Neural cell (in vitro differentiated cells): ENCODE results near the gene FAM210B. TPM values are rescaled to one million over a fixed set of nuclear protein-coding genes. Genes with fewer than 3 reads are reported as not detected.

ENCODE experiments used
- H2AFZ ChIP-seq: fragments of 200-600, 300-800 bp; sonication (generic), shearing (Covaris generic); 2 replicates; pipeline ENCODE4 v1.6.0; 2014; ENCODE audit warnings: low read depth, mild to moderate bottlenecking, antibody characterized with exemption, low read length, moderate library complexity
- H3F3A ChIP-seq: fragments of 200-600 bp; shearing (Covaris generic); 2 replicates; pipeline ENCODE4 v1.6.1; 2016; ENCODE audit warnings: mild to moderate bottlenecking, moderate library complexity, mixed read lengths, antibody characterized with exemption, low read length; ENCODE audit not compliant: insufficient read depth, poor library complexity, severe bottlenecking
- H3K27ac ChIP-seq: fragments of 200-600, 300-800 bp; sonication (generic), shearing (Covaris generic); 2 replicates; pipeline ENCODE4 v1.5.1; 2014; ENCODE audit warnings: mild to moderate bottlenecking, low read length, moderate library complexity
- H3K27me3 ChIP-seq: fragments of 300-800, 200-600 bp; sonication (generic), shearing (Covaris generic); 2 replicates; pipeline ENCODE4 v1.6.0; 2014; ENCODE audit warnings: mild to moderate bottlenecking, low read depth, low read length, moderate library complexity; ENCODE audit not compliant: insufficient read depth
- H3K36me3 ChIP-seq: fragments of 300-800, 200-600 bp; sonication (generic), shearing (Covaris generic); 2 replicates; pipeline ENCODE4 v1.5.1; 2014; ENCODE audit warnings: mild to moderate bottlenecking, antibody characterized with exemption, low read length, moderate library complexity; ENCODE audit not compliant: insufficient read depth
- H3K4me2 ChIP-seq: fragments of 300-800, 200-600 bp; sonication (generic), shearing (Covaris generic); 2 replicates; pipeline ENCODE4 v1.6.0; 2014; ENCODE audit warnings: mild to moderate bottlenecking, low read length
- H3K4me3 ChIP-seq: fragments of 300-800, 200-600 bp; sonication (generic), shearing (Covaris generic); 2 replicates; pipeline ENCODE4 v1.5.1; 2014; ENCODE audit warnings: mild to moderate bottlenecking, low read length, moderate library complexity
- H3K79me2 ChIP-seq: fragments of 200-600 bp; shearing (Covaris generic); replicated peaks from 2 replicates; pipeline ENCODE4 v1.6.0; 2014; ENCODE audit warnings: mild to moderate bottlenecking, low read length, moderate library complexity; ENCODE audit not compliant: insufficient read depth
- H3K9ac ChIP-seq: fragments of 300-800, 200-600 bp; sonication (generic), shearing (Covaris generic); 2 replicates; pipeline ENCODE4 v1.6.1; 2016; ENCODE audit warnings: mild to moderate bottlenecking, low read length, mixed read lengths
- H3K9me2 ChIP-seq: fragments of 200-600 bp; shearing (Covaris generic); 2 replicates; pipeline ENCODE4 v1.6.1; 2016; ENCODE audit warnings: mild to moderate bottlenecking, low read length, mixed read lengths; ENCODE audit not compliant: insufficient read depth
- H3K9me3 ChIP-seq: fragments of 200-600, 300-800 bp; sonication (generic), shearing (Covaris generic); 2 replicates; pipeline ENCODE4 v1.6.1; 2016; ENCODE audit warnings: mild to moderate bottlenecking, mixed run types, low read length, moderate library complexity, mixed read lengths
- H4K20me1 ChIP-seq: fragments of 200-600 bp; shearing (Covaris generic); 2 replicates; pipeline ENCODE4 v1.6.1; 2016; ENCODE audit warnings: mild to moderate bottlenecking, mixed run types; ENCODE audit not compliant: insufficient read depth
- EP300 ChIP-seq: fragments of 450-650 bp; conservative IDR thresholded peaks from 2 replicates; pipeline ENCODE4 v1.6.1; 2014; ENCODE audit warnings: antibody characterized with exemption, mild to moderate bottlenecking, moderate library complexity; ENCODE audit not compliant: poor library complexity, severe bottlenecking
- EZH2 ChIP-seq: fragments of 200-600, 300-800 bp; shearing (Covaris generic), sonication (generic); IDR thresholded peaks from 2 replicates; pipeline ENCODE4 v1.6.1; 2014; ENCODE audit warnings: antibody characterized with exemption, low read length, borderline replicate concordance, mild to moderate bottlenecking; ENCODE audit not compliant: insufficient read depth, poor library complexity, severe bottlenecking
- MXI1 ChIP-seq: fragments of 450-650 bp; conservative IDR thresholded peaks from 2 replicates; pipeline ENCODE4 v1.6.1; 2014; ENCODE audit warnings: antibody characterized with exemption, mild to moderate bottlenecking; ENCODE audit not compliant: poor library complexity, severe bottlenecking
- POLR2AphosphoS5 ChIP-seq: IDR thresholded peaks from 2 replicates; pipeline ENCODE4 v1.6.1; 2012
- RAD21 ChIP-seq: fragments of 450-650 bp; conservative IDR thresholded peaks from 2 replicates; pipeline ENCODE4 v1.6.1; 2014; ENCODE audit warnings: antibody characterized with exemption, mild to moderate bottlenecking, moderate library complexity
- SMC3 ChIP-seq: fragments of 450-650 bp; conservative IDR thresholded peaks from 2 replicates; pipeline ENCODE4 v1.6.1; 2014; ENCODE audit warnings: antibody characterized with exemption, mild to moderate bottlenecking, moderate library complexity; ENCODE audit not compliant: poor library complexity
- TAF1 ChIP-seq: IDR thresholded peaks from 2 replicates; pipeline ENCODE4 v1.6.1; 2012; ENCODE audit warnings: low read depth
- polyA minus RNA-seq: library from RNA; depleted of rRNA, polyadenylated mRNA; stranded (reverse); fragments of >200 nt; gene quantifications from 2 replicates; pipeline ENCODE4 v1.2.3, GENCODE V29; 2014
- polyA plus RNA-seq: library from polyadenylated mRNA; depleted of rRNA; stranded (reverse); fragments of >200 nt; gene quantifications from 2 replicates; pipeline ENCODE4 v1.2.3, GENCODE V29; 2014
- TF ChIP-seq, protein P1 (sequence below): fragments of 450-650 bp; IDR thresholded peaks from 2 replicates; pipeline ENCODE4 v1.5.1; 2014; ENCODE audit warnings: antibody characterized with exemption, mild to moderate bottlenecking, moderate library complexity; ENCODE audit not compliant: poor library complexity, severe bottlenecking
- TF ChIP-seq, protein P2 (sequence below): IDR thresholded peaks from 2 replicates; pipeline ENCODE4 v1.6.1; 2012; ENCODE audit warnings: borderline replicate concordance

Gene FAM210B
- polyA plus RNA-seq (6.6 and 7.3 TPM in 2 replicates), polyA minus RNA-seq (6.6 and 8.5 TPM in 2 replicates)

- Histone ChIP-seq H3K27me3 (no peaks in the 10 kb centered on the region), H3K9me3 (no peaks in the 10 kb centered on the region), H3F3A (no peaks in the 10 kb centered on the region), H3K36me3 (no peaks in the 10 kb centered on the region), H3K27ac (no peak within 1 kb of the TSS), H3K4me3 (peak within 1 kb of the TSS; percentile 82), H3K9ac (peak within 1 kb of the TSS; percentile 57), H3K4me2 (peak within 1 kb of the TSS; percentile 59), H4K20me1 (no peaks in the 10 kb centered on the region), H2AFZ (peak within 1 kb of the TSS; percentile 51), H3K79me2 (no peaks in the 10 kb centered on the region), H3K9me2 (no peaks in the 10 kb centered on the region)
- no peak for TF ChIP-seq TAF1
- no peak for TF ChIP-seq SMC3
- no peak for TF ChIP-seq EZH2
- TF ChIP-seq, protein P1, sequence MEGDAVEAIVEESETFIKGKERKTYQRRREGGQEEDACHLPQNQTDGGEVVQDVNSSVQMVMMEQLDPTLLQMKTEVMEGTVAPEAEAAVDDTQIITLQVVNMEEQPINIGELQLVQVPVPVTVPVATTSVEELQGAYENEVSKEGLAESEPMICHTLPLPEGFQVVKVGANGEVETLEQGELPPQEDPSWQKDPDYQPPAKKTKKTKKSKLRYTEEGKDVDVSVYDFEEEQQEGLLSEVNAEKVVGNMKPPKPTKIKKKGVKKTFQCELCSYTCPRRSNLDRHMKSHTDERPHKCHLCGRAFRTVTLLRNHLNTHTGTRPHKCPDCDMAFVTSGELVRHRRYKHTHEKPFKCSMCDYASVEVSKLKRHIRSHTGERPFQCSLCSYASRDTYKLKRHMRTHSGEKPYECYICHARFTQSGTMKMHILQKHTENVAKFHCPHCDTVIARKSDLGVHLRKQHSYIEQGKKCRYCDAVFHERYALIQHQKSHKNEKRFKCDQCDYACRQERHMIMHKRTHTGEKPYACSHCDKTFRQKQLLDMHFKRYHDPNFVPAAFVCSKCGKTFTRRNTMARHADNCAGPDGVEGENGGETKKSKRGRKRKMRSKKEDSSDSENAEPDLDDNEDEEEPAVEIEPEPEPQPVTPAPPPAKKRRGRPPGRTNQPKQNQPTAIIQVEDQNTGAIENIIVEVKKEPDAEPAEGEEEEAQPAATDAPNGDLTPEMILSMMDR = no peak
- no peak for TF ChIP-seq EP300
- TF ChIP-seq, protein P2, sequence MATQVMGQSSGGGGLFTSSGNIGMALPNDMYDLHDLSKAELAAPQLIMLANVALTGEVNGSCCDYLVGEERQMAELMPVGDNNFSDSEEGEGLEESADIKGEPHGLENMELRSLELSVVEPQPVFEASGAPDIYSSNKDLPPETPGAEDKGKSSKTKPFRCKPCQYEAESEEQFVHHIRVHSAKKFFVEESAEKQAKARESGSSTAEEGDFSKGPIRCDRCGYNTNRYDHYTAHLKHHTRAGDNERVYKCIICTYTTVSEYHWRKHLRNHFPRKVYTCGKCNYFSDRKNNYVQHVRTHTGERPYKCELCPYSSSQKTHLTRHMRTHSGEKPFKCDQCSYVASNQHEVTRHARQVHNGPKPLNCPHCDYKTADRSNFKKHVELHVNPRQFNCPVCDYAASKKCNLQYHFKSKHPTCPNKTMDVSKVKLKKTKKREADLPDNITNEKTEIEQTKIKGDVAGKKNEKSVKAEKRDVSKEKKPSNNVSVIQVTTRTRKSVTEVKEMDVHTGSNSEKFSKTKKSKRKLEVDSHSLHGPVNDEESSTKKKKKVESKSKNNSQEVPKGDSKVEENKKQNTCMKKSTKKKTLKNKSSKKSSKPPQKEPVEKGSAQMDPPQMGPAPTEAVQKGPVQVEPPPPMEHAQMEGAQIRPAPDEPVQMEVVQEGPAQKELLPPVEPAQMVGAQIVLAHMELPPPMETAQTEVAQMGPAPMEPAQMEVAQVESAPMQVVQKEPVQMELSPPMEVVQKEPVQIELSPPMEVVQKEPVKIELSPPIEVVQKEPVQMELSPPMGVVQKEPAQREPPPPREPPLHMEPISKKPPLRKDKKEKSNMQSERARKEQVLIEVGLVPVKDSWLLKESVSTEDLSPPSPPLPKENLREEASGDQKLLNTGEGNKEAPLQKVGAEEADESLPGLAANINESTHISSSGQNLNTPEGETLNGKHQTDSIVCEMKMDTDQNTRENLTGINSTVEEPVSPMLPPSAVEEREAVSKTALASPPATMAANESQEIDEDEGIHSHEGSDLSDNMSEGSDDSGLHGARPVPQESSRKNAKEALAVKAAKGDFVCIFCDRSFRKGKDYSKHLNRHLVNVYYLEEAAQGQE = no peak
- no peak for TF ChIP-seq MXI1
- TF ChIP-seq RAD21 = no peak
- no peak for TF ChIP-seq POLR2AphosphoS5
These were observed at the start of gene FAM210B for GRCh38 chr20:56358600-56359211. Gene FAM210B, plus strand, starts transcription at chr20:56358974. Its CDS starts 32 bp downstream, at chr20:56359006.

- no peaks in the 10 kb centered on the region for H3K79me2 ChIP-seq
- H3K27ac ChIP-seq = no peak overlapping the region
- no peaks in the 10 kb centered on the region for H3K9me3 ChIP-seq
- no peaks in the 10 kb centered on the region for H3K27me3 ChIP-seq
- H3F3A ChIP-seq = no peaks in the 10 kb centered on the region
- no peak overlapping the region for H3K9ac ChIP-seq
- no peaks in the 10 kb centered on the region for H3K9me2 ChIP-seq
- H3K4me3 ChIP-seq = no peak overlapping the region
- H3K36me3 ChIP-seq = no peaks in the 10 kb centered on the region
- H2AFZ ChIP-seq = no peak overlapping the region
- TF ChIP-seq, protein P2 = no peak
- TF ChIP-seq EZH2 (no peak), POLR2AphosphoS5 (no peak), EP300 (no peak), RAD21 (no peak)
- TF ChIP-seq, protein P1 = no peak
- no peak overlapping the region for H3K4me2 ChIP-seq
- H4K20me1 ChIP-seq = no peaks in the 10 kb centered on the region
These were observed 42.7 kb upstream of the FAM210B start for GRCh38 chr20:56316051-56316450.
